ENCODE data around the gene IQCM. TPM values are rescaled to one million over a fixed set of nuclear protein-coding genes. Genes with fewer than 3 reads are reported as not detected.

IQCM gene
- total and polyA plus RNA-seq, 2 donors (not counting 3 experiments of a cell fraction or from before 2014, with no cell fraction given): not detected

DNA sequence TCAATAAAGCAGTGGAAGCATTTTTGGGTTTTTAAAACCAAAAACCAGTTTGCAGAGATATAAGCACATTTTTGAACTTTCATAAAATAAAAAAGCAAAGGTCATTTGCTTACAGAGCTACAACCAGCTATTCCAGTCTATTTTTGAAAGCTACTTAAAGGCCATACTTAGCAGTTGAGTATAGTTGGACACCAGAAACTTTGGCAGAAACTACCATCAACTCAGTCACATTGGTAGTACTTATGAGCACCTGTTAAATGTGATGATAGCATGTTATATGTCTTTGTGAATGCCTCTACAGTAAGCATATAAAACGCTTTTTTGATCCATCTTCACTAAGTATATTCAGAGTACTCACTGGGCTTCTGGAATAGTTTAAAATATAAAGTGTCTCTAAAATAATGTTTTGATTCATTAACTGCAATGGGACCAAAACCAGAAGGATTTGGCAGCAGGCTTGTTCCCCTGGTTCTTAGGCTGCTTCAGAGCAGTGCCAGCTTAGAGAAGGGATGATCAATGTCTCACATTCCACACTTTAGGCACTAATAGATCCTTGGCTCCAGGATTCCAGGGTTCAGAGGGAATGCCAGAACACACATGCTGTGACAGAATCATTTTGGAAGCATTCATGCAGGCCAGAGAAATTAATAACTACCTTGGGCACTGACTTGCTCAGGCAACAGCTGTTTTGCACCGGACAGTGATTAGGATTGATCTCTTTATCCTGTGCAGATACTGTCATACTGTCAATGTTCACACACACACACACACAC is 103.9 kb downstream of the IQCM start:
- H4K20me1 ChIP-seq (replicated peaks; ENCODE audit: control insufficient read depth, extremely low read depth, insufficient read depth, low read length): no peaks in the 10 kb centered on the region
- peaks cover 6% of the 10 kb centered on the region for H3K4me1 ChIP-seq (ENCODE audit: control insufficient read depth, extremely low read depth, insufficient read depth, low read length)
- intact Hi-C loops (cut with micrococcal nuclease) (no loop called here), dilution Hi-C loops (cut with MboI; ENCODE audit: extremely low pct_ligation_motif_present, low sequenced_read_pairs) (no loop called here)
- no peak overlapping the region for H2AFZ ChIP-seq (ENCODE audit: low read depth, low read length)
- H3K9me1 ChIP-seq (replicated peaks; ENCODE audit: control insufficient read depth, extremely low read depth, insufficient read depth, low read length): no peaks in the 10 kb centered on the region
- H3K9ac ChIP-seq (replicated peaks; ENCODE audit: extremely low read depth, insufficient read depth, low read length): no peak overlapping the region
- H3K27me3 ChIP-seq (ENCODE audit: control insufficient read depth in 2 of 2, insufficient read depth in 2 of 2, low read length in 2 of 2): no peaks in the 10 kb centered on the region
- FAIRE-seq (no peak), DNase-seq (ENCODE audit: low read depth, low spot score) (no peak)
- CTCF ChIA-PET: interaction anchor here (1.0 kb wide), 1 partner anchor 11 kb away, joined by 3 read pairs; no protein-coding TSS in a partner anchor
- H3K4me2 ChIP-seq (ENCODE audit: insufficient read depth, low read length): no peak overlapping the region
- H3K4me3 ChIP-seq (replicated peaks in 1 of 3; ENCODE audit: insufficient read depth in 1 of 3, low read depth in 1 of 3, low read length in 3 of 3): no peak overlapping the region
- no peaks in the 10 kb centered on the region for H3K79me2 ChIP-seq (ENCODE audit: control insufficient read depth, insufficient read depth, low read length)
- no peak for TF ChIP-seq FOS (IDR thresholded peaks at IDR 0.05; ENCODE audit: borderline replicate concordance, insufficient read depth, low read length)
- TF ChIP-seq MYC (IDR thresholded peaks at IDR 0.05; ENCODE audit: low read depth, low read length): no peak
- TF ChIP-seq, protein P1, sequence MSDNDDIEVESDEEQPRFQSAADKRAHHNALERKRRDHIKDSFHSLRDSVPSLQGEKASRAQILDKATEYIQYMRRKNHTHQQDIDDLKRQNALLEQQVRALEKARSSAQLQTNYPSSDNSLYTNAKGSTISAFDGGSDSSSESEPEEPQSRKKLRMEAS (IDR thresholded peaks at IDR 0.05; ENCODE audit: insufficient read depth, insufficient read length): no peak
- no peak for TF ChIP-seq POLR2AphosphoS5 (IDR thresholded peaks at IDR 0.05; ENCODE audit: insufficient read depth, low read depth, low read length)
- no peak for TF ChIP-seq EZH2 (IDR thresholded peaks at IDR 0.05; ENCODE audit: borderline replicate concordance, low read depth, low read length, severe bottlenecking)
- TF ChIP-seq JUN (IDR thresholded peaks at IDR 0.05; ENCODE audit: borderline replicate concordance, insufficient read depth, insufficient read length, low read depth): no peak
- TF ChIP-seq POLR2A (IDR thresholded peaks at IDR 0.05; ENCODE audit: low read depth, low read length): no peak
- TF ChIP-seq, protein P2, sequence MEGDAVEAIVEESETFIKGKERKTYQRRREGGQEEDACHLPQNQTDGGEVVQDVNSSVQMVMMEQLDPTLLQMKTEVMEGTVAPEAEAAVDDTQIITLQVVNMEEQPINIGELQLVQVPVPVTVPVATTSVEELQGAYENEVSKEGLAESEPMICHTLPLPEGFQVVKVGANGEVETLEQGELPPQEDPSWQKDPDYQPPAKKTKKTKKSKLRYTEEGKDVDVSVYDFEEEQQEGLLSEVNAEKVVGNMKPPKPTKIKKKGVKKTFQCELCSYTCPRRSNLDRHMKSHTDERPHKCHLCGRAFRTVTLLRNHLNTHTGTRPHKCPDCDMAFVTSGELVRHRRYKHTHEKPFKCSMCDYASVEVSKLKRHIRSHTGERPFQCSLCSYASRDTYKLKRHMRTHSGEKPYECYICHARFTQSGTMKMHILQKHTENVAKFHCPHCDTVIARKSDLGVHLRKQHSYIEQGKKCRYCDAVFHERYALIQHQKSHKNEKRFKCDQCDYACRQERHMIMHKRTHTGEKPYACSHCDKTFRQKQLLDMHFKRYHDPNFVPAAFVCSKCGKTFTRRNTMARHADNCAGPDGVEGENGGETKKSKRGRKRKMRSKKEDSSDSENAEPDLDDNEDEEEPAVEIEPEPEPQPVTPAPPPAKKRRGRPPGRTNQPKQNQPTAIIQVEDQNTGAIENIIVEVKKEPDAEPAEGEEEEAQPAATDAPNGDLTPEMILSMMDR (IDR thresholded peaks at IDR 0.05; ENCODE audit: extremely low read depth in 1 of 2, insufficient read depth in 1 of 2, low read depth in 1 of 2, low read length in 2 of 2): no peak
- TF ChIP-seq GATA2 (IDR thresholded peaks at IDR 0.05; ENCODE audit: insufficient read depth, insufficient read length, low read depth, low read length): no peak
- POLR2A ChIA-PET: no interaction called here
- no peaks in the 10 kb centered on the region for H3K36me3 ChIP-seq (ENCODE audit: control insufficient read depth in 2 of 2, extremely low read depth in 1 of 2, insufficient read depth in 2 of 2, low read length in 2 of 2)
- H3K9me3 ChIP-seq (replicated peaks; ENCODE audit: control insufficient read depth, insufficient read depth, low read length): no peaks in the 10 kb centered on the region
- no peak overlapping the region for H3K27ac ChIP-seq (ENCODE audit: insufficient read depth, low read depth, low read length)
- BruUV-seq (replicated peaks): no TSS peak
